GM21360 (cell line): ENCODE data around the gene RAMACL.
"Not testable (repeated sequence)": the region's sequence is repeated elsewhere in the genome, so short reads cannot be mapped to it uniquely, and the experiment has no call there.

Experiments used
- ATAC-seq: cut with Tn5 transposase; IDR thresholded peaks from one replicate; pipeline ENCODE4 v1.9.1; 2021; ENCODE audit warnings: mild to moderate bottlenecking, moderate library complexity; ENCODE audit not compliant: unreplicated experiment

Gene RAMACL

DNA sequence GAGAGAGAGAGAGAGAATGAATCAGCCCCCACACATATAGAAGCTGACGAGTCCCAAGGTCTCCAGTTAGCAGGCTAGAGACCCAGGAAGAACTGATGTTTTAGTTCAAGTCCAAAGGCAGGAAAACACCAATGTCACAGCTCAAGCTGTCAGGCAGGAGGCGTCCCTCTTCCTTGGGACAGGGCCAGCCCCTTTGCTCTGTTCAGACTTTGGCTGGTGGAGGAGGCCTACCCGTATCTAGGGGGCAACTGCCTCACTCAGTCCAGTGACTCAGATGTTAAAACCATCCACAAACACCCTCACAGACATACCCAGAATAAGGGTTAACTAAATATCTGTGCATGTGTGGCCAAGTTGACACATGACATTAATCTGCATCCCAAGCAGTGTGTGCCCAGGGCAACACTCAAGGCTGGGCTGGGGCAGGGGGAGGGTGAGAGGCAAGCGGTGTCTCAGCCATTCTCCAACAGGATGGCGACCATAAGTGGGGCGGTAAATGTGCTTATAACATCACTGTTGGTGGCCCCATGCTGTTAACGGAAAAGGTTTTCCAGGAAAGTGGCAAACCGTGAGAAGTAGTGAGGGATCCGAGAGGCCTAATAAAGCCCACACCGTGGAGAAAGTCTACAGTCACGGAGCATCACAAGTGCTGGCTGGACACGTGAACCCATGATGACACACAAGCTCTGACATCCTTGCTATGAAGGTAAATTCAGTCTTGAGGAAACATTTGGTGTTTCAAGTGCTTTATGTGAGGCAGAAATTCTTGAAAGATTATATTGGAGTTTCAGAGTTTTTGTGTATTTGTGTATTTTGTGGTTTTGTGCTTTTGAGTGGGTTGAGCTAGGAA, 28.1 kb downstream of the RAMACL start:
- ATAC-seq, result no peak

DNA sequence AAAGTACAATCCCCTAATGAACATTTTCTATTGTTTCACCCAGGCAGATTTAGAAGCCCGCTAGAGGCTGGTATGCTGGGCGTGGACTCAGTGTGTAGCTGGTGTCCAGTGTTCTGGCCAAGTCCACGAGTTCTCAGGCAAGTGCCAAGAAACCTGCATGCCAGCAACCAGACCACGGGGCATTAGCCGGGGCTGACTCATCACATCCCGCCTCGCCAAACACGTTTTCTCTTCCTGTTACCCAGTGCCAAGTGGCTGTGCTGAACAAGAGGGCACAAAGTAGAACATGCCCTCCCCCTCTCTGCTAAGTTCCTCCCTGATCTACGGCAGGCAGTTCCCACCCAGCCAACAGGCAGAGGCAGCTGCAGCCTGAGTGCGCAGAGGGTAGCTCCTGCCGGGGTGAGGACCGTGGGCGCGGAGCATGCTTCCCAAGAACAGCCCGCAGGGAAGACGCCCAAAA, 29.6 kb downstream of the RAMACL start:
- ATAC-seq, result no peak

GRCh38 chr6:166556336-166556735, 30.1 kb downstream of the RAMACL start:
- ATAC-seq, result no peak

- ATAC-seq, result no peak
These were observed 31.4 kb downstream of the RAMACL start for GRCh38 chr6:166555086-166555485.

- ATAC-seq, result no peak
These were observed 32.2 kb downstream of the RAMACL start for GRCh38 chr6:166554316-166554715.

DNA sequence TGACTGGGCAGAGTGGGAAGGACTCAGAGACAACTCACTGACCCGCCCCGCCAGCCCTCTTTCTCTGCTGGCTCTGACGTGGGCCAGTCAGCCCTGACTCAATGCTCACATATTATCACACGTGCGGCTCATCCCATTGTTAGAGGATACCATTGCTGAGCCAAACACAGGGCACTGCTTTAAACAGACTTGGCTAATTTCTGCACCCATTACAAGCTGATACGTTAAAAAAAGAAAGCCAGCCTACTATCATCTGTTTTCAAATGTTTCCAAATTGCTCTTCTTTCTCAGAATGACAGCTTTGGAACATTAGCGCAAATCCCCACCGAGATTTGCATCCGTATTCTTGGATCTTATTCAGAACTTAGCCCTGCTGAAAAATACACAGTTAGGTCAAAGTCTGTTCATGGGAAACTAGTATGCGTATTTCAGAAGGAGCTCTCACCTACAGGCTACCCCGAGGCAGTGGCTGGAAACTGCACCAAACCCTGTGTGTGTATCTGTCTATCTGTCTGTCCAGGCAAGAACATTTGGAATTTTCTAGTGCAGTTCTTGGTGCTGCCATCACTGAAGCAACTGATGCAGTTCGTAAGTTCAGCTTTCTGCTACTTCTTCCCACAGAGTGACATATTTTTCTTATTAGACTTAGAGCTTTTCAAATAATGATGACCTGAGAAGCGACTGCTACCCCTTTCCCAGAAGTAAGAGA, 32.8 kb downstream of the RAMACL start:
- ATAC-seq, result no peak

DNA sequence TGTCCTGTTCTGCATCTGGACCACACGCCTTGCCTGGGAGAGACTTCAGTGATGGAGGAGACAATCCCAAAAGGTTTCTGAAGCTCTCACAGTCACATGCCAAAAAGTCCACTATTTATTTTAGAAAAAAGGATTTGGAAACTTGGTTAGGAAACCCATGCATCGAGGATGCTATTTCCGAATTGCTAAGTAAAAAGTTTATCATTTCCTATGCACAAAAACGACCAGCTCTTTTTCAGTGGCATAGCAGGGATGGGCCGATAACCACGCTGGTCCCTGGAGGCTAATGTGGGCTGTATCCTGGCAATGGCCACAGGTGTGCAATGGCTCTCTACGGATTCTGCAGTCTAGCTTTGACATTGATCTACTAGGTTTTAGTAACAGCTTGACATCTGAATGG, 33.9 kb downstream of the RAMACL start:
- ATAC-seq, result no peak

- no peak for ATAC-seq
These were observed 34.6 kb downstream of the RAMACL start for GRCh38 chr6:166551754-166552495.

GRCh38 chr6:166546653-166547052, 39.8 kb downstream of the RAMACL start:
- no peak for ATAC-seq

DNA sequence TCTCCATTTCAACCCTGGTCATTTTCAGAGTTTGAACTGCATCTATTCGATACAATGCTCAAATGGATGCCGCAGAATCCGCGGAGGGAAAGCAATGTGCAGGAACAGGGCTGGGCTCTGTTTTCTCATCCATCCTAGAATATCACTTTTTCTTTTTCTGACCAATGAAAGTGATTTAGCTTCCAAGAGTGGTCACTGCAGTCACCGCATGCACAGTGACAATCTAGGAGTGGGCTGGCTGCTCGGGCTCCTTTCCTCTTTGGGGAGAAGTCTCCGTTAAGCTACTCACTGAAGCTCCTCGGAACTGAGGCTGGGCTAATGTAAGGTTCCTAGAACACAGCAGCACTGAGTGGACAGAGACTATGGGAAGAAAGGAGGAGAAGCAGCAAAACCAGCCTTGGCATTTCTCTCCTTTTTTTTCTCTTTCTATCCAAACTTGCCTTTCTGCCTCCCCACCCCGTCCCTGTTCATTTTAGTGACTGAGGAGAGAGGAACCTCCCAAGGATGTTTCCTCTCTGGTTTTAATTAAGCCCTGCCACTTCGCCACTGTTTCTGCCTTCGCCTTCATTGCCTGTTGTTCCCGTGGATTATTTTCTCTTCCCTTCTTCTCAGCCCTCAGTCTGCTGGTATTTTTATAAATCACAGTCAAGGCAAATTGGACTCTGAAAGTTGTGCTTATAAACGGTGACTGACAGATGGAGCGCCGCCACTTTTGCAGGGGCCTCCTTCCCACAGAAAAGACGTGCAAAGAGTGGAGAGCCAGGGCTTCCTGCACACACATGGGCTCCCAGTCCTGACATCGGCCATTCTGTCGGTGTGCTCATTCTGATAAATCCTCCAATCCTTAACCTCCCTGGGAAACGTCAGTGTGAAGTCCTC, 41.1 kb downstream of the RAMACL start:
- ATAC-seq, result no peak

GRCh38 chr6:166544296-166544605, 42.2 kb downstream of the RAMACL start:
- no peak for ATAC-seq

- no peak for ATAC-seq
These were observed 42.7 kb downstream of the RAMACL start for GRCh38 chr6:166543603-166544295.

DNA sequence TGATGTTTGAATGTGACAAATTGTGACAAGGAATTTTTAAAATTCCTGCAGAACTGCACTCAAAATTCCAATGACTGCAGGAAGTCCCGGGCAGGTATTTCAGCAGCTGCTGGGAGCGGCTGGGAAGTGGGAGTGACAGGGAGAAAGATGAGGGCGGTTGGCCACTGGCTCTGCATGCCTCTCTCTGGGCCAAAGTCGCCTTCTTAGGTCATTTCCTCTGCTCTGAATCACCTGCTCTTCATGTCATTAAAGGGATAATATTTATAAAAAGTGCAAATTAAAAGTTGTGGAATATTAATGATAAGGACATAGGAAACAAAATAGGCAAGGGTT, 43.9 kb downstream of the RAMACL start:
- no peak for ATAC-seq

DNA sequence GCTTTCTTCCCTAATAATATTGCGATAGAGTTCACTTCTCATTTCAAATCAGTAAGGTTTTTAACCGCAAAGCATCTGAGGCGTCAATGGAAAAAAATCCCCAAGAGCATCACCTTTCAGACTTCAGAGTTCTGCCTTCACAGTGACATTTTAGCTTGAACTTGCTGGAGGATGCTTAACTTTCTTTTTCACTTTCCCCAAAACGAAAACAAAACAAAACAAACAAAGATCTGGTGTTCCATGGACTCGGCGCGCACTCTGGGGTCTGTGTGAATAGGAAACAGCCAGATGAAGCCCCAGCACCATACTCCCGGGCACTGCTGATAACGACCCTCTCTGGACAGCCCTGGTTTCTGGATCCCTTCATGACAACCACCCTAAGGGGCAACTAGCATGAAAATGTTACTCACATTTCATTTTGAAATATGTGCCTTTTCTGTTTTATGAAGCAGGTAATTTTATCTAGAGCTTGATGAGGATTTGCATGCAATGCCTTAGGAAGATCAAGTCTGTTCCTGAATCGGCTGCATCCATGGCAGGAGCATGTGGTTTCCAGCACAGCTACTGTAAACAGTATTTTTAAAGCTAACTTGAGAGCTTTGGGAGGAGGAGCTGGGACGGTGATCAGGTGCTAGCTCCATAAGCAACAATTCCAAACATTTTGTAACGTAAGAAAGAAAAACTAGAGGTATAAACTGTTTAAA, 44.5 kb downstream of the RAMACL start:
- ATAC-seq, result no peak

DNA sequence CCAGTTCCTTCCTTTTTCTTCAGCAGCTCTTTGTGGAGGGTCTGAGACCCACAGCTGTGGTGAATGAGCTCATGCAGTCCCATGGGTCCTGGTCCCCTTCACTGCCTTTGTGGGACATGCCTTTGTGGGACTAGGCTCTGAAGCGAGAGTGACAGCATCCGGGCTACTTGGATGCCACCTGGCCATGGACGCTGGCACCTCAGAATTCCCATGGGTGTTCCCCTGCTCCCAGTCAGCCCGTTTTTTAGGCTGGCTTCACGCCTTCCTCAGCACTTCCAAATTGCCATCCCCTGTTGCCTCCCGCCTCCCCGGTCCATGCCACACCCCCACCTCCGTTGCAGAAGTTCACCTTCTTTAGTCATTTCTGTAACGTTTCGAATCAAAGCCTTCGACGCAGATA, 45.1 kb downstream of the RAMACL start:
- no peak for ATAC-seq

GRCh38 chr6:166540631-166541331, 45.7 kb downstream of the RAMACL start:
- peak; percentile 97 for ATAC-seq

DNA sequence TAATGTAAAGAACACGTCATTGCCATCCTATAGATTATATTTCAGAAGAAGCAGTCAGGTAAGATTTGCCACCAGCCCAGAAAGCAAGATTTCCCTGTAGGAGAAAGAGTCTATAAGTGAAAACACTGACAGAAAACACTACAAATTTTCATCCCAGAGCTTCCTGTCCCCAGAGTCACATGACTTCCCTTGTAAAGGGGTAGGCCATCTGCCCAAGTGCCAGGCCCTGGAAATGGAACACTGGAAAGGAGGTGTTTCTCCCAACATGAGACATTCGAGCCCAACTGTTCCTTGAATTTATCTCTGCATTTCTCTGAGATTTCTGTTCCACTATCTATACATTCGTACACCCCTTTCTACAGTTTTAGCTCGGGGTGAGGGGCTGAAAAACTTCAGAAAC, 46.9 kb downstream of the RAMACL start:
- no peak for ATAC-seq

GRCh38 chr6:166539011-166539385, 47.5 kb downstream of the RAMACL start:
- not testable (repeated sequence) for ATAC-seq
